Midbrain (tissue), 1 donor: Measurements from ENCODE around the gene CYS1.
"Not testable (repeated sequence)": the region's sequence is repeated elsewhere in the genome, so short reads cannot be mapped to it uniquely, and the experiment has no call there.

ENCODE experiments used
- DNase-seq: peaks from one replicate; lab custom pipeline; 2025; lab: John Stamatoyannopoulos, UW

The CYS1 gene

GRCh38 chr2:10030798-10031197, 49.4 kb downstream of the CYS1 start:
- not testable (repeated sequence) for DNase-seq

- no peak for DNase-seq
Measured at GRCh38 chr2:10030311-10030736, 49.9 kb downstream of the CYS1 start.

- no peak for DNase-seq
Measured at GRCh38 chr2:10029875-10030223, 50.4 kb downstream of the CYS1 start.

- DNase-seq = no peak
Measured at GRCh38 chr2:10028988-10029874, 51.0 kb downstream of the CYS1 start.

- DNase-seq = no peak
Measured at GRCh38 chr2:10028407-10028987, 51.7 kb downstream of the CYS1 start.

GRCh38 chr2:10027660-10028330, 52.4 kb downstream of the CYS1 start:
- DNase-seq = no peak

- no peak for DNase-seq
Measured at GRCh38 chr2:10026940-10027569, 53.2 kb downstream of the CYS1 start.

- no peak for DNase-seq
Measured at GRCh38 chr2:10022966-10023662, 57.1 kb downstream of the CYS1 start.

GRCh38 chr2:10022445-10022844, 57.8 kb downstream of the CYS1 start:
- DNase-seq = no peak

GRCh38 chr2:10022041-10022421, 58.2 kb downstream of the CYS1 start:
- DNase-seq = no peak

- DNase-seq = no peak
Measured at GRCh38 chr2:10019602-10020400, 60.4 kb downstream of the CYS1 start.

- DNase-seq = no peak
Measured at GRCh38 chr2:10019174-10019573, 61.0 kb downstream of the CYS1 start.

- no peak for DNase-seq
Measured at GRCh38 chr2:10017313-10017941, 62.8 kb downstream of the CYS1 start.

- DNase-seq = no peak
Measured at GRCh38 chr2:10016802-10017258, 63.4 kb downstream of the CYS1 start.

- DNase-seq = no peak
Measured at GRCh38 chr2:10016001-10016801, 64.0 kb downstream of the CYS1 start.

- not testable (repeated sequence) for DNase-seq
Measured at GRCh38 chr2:10015376-10015989, 64.7 kb downstream of the CYS1 start.

- no peak for DNase-seq
Measured at GRCh38 chr2:10014418-10015190, 65.6 kb downstream of the CYS1 start.

- DNase-seq = not testable (repeated sequence)
Measured at GRCh38 chr2:10013651-10014417, 66.4 kb downstream of the CYS1 start.
